LNCAP (cell line): ENCODE results near the gene CRELD2.

Experiments used
- TF ChIP-seq, protein P1 (sequence below): fragments of 450-650 bp; IDR thresholded peaks from 2 replicates; pipeline ENCODE4 v1.5.1; 2017; ENCODE audit warnings: mild to moderate bottlenecking

Gene CRELD2

DNA sequence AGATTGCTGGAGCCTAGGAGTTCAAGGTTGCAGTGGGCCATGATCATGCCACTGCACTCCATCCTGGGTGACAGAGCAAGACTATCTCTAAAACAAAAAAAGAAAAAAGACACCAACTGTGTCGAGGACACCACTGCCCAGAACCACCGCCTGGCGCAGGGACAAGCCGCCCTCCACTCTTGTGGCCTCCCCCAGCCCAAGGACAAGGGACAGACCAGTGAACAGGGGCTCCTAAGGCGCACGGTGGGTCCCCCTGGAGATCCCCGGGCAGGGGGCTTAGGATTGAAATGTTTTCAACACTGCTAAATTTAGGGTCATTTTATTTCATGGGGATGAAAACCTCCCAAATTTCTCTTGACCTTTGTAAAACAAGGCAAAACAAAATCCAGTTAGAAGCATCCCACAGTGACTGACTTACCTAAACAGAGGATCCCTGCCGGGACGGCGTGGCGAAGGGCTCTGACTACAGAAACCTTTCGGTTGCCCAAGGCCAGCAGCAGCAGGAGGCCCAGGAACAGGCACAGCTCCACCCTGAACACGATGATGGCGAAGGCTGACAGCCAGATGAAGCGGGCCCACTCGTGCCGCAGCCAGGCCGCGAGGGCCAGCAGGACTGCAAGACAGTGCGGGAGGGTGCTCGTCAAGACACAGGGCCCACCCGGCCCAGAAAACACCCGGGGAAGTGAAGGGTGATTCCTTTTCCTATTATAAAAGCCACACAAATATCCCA lies 8.8 kb upstream of the CRELD2 start:
- TF ChIP-seq, protein P1, sequence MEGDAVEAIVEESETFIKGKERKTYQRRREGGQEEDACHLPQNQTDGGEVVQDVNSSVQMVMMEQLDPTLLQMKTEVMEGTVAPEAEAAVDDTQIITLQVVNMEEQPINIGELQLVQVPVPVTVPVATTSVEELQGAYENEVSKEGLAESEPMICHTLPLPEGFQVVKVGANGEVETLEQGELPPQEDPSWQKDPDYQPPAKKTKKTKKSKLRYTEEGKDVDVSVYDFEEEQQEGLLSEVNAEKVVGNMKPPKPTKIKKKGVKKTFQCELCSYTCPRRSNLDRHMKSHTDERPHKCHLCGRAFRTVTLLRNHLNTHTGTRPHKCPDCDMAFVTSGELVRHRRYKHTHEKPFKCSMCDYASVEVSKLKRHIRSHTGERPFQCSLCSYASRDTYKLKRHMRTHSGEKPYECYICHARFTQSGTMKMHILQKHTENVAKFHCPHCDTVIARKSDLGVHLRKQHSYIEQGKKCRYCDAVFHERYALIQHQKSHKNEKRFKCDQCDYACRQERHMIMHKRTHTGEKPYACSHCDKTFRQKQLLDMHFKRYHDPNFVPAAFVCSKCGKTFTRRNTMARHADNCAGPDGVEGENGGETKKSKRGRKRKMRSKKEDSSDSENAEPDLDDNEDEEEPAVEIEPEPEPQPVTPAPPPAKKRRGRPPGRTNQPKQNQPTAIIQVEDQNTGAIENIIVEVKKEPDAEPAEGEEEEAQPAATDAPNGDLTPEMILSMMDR = no peak

DNA sequence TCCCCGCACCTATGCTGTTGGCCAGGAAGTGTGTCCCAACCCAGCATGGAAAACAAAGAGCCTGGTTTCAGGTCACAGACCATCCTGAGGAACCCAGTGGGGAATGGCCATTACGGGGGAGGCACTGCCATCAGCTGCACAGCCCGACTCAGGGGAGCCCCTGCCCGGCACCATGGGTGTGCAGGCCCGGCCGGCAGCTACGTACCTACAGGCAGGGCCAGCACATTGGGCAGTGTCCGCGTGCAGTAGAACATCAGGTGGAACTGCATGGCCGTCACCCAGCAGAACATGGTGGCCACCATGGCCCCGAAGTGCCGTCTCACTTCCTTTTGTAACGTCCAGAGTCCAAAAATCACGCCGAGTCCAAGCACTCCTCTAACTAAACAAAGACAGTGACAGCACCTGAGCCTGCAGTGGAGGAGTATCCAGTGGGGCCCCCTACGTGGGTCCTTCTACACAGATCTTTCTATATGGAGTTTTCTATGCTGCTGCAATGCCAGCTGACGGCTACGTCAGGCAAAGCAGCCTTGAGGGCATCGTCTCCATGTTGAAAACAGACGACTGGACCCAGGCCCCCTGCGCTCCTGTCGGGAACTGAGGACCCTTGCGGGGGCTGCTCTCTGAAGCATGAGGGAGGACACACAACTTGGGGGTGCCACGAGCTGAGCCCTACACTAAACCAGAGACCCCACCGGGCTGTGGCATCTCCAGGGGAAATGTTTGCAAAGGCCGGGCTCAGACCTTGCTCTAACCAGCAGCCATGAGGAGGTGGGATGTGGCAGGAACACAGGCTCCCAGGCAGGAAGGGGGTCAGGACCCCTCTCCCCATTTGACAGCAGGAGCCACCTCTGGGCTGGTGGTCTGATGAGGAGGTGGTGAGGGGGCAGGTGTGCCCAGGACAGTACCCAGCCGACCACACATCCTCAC lies 7.9 kb upstream of the CRELD2 start:
- TF ChIP-seq, protein P1 = no peak

DNA sequence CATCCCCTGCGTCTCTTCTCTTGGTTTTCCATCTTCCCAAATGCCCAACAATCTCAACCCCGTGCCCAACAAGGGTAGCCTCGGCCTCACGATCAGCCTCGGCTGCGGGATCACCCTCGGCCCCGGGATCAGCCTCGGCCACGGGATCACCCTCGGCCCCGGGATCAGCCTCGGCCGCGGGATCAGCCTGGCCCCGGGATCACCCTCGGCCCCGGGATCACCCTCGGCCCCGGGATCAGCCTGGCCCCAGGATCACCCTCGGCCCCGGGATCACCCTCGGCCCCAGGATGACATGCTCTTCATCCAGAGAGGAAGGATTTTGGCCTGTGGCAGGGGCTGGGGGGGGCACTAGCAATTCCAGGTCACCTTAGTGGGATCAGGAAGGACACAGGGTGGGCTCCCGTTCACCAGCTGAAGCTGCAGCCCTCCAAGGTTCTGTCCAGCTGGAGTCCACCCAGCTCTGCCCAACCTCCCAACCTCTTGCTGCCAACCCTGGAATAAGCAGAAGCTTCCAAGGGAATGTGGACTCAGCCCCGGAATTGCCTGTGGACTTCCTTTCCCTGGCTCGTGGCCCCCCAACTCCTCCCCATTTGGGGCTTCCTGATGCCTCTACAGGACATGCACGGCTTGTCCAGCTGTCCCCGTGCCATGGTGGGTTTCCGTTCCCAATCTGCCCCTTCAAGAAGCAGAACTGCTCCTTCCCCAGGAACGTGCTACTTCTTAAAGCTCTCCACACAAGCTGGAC lies 6.4 kb upstream of the CRELD2 start:
- TF ChIP-seq, protein P1 = no peak

DNA sequence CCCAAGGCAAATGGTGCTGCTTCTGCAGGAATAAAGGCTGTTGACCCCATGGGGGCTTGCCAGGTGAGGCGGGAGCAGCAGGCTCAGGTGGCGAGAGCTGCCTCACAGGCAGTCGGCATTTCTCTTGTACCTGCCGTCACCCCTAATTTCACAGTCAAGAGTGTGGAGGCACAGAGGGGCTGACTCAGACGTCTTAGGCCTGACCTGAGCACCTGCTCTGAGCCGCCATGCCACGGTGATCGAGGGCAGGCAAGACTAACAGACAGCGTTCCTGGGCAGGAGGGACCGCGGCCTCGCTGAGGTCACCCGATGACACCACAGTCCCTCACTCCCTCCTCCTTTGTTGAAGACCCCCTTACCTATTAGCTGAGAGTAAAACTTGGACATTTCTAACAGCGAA lies 5.4 kb upstream of the CRELD2 start:
- TF ChIP-seq, protein P1 = no peak

DNA sequence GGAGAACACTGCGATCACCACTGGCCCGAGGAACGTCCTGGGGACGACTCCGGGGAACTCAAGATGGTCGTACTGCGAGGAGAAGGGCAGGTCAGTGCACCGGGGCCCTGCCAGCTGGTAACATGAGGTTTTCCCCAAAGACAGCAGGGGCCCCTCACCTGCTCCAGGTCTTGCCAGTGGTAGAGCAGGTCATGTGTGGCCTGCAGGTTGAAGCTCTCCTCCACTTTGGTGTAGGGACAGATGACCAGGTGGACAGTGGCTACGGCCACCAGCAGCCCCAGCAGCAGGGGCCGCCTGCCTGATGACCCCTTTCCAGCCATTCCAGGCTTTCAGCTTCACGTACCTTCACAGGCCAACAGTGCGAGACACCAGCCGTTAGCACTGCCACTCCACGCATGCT lies 5.0 kb upstream of the CRELD2 start:
- TF ChIP-seq, protein P1 = no peak

DNA sequence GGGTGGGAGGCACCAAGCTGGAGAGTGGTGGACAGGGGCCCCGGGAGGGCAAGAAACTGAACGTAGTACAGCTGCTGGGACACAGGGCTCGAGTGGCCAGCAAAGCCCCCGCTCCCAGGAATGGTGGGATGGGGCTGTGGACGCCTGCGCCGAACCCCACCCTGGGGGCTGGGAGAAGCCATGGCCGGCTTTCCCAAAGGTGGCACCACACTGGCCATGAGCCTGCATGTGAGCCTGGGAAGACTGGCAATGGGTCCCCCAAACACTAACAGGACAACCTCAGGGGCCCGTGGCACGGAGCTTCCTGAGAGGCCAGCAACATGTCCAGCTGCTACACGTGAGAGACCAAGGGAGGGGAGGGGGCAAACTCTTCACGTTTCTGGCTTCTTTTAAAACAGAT lies 4.2 kb upstream of the CRELD2 start:
- TF ChIP-seq, protein P1 = no peak

DNA sequence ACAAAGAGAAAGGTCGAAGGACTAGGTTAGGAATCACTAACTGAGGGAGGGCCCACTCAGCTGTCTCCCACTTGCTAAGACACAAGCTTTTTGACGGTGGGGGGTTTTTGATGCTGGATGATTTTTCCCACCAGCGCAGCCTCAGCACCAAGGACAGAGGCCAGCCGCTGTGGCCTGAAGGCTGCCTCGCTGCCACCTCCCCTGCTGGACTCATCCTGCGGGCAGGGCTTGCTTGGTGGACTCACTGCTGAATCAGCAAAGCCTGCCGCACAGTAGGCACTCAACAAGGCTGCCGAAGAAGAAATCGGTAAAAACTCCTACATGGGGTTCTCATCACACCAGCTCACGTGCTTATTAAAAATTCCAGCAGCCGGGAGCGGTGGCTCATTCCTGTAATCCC lies 2.8 kb upstream of the CRELD2 start:
- TF ChIP-seq, protein P1 = no peak
